HG02798 (cell line): ENCODE results near the gene CCDC89.
"Not testable (repeated sequence)": the region's sequence is repeated elsewhere in the genome, so short reads cannot be mapped to it uniquely, and the experiment has no call there.

Source experiments
- ATAC-seq: cut with Tn5 transposase; IDR thresholded peaks from one replicate; pipeline ENCODE4 v1.9.1; 2021; ENCODE audit warnings: mild to moderate bottlenecking; ENCODE audit not compliant: unreplicated experiment, poor library complexity

The CCDC89 gene

GRCh38 chr11:85656777-85657176 is 29.2 kb downstream of the CCDC89 start:
- ATAC-seq: no peak

DNA sequence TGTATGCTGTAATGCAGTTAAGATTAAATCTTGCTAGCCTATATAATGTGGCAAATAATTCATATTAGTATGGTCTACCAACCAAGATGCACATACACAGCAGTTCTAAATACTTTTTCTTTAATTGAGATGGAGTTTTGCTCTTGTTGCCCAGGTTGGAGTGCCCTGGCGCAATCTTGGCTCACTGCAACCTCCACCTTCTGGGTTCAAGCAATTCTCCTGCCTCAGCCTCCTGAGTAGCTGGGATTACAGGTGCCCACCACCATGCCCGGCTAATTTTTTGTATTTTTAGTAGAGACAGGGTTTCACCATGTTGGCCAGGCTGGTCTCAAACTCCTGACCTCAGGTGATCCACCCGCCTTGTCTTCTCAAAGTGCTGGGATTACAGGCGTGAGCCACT is 31.7 kb downstream of the CCDC89 start:
- not testable (repeated sequence) for ATAC-seq

- no peak for ATAC-seq
These were observed 33.1 kb downstream of the CCDC89 start for GRCh38 chr11:85652786-85653447.

DNA sequence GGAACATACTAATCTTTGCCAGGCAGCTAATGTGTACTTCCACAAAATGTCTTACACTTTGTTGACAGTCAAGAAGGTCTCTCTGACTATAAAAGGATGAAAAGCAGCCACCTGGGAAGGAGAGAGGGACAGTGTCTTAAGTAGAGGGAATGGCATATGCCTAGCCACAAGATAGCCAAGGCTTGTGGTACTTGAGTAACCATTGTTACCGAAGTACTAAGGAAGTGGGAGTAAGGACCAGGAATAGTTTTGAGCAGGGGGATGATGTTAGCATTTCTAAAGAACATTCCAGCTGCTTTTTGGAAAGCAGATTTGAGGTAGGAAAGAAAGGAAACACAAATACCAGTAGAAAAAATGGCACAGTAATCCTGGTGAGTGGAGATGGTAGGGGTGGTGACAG is 34.9 kb downstream of the CCDC89 start:
- no peak for ATAC-seq

DNA sequence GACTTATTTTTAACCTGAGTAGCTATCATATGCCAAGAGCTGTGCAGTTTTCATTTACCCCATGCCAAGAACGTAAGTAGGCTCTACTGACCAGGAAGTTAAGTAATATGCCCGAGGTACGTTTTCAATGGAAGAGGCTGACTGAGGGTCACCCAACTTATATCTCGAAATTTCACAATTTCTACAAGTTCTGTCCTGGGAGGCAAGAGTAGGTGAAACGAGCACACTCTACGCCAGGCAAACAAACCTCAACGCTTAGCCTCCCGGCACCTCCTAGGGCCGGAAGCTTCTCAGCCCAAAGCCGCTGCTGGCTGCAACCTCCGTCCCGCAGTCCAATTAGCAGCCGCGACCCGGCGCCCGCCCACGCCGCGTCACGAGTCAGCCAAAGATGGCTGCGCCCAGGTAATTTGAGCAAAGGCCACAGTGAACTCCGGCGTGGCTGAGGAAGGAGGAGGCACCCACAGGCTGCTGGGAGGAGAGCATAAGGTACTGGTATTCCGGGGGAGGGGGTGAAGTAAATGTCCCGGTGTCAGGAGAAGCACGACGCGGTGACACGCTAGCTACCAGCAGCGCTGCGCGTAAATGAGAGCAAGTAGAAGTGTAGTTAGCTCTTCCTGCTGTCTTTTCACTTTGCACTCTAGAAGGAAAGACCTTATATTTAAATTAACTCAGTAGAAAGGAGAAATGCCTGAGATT is 38.2 kb downstream of the CCDC89 start, which contains the start of gene TMEM126A:
Gene TMEM126A, plus strand, starts transcription at position 364 of the 696 bp plus-strand sequence. CDS start 2,289 bp downstream, outside the sequence.
- peak; percentile 100 for ATAC-seq

- ATAC-seq: no peak
These were observed 38.9 kb downstream of the CCDC89 start for GRCh38 chr11:85647078-85647477.

GRCh38 chr11:85643191-85643614 is 42.8 kb downstream of the CCDC89 start:
- ATAC-seq: no peak

GRCh38 chr11:85634747-85635146 is 51.2 kb downstream of the CCDC89 start:
- ATAC-seq: no peak
